Upper lobe of left lung (tissue), 6 donors: ENCODE measurements around the gene ABCG1. TPM values are rescaled to one million over a fixed set of nuclear protein-coding genes. Genes with fewer than 3 reads are reported as not detected.

ENCODE experiments used
- ATAC-seq, 2 donors: fragments of 200-7000 bp; cut with Tn5 transposase; one replicate each; pipeline ENCODE4 v1.9.1; 2022; ENCODE audit warnings: mild to moderate bottlenecking in 2 of 2, moderate library complexity in 2 of 2; ENCODE audit not compliant: low FRiP score in 2 of 2
- DNase-seq, 2 donors: peaks; one replicate each; pipeline ENCODE4 v3.0.0-alpha.2; 2019 to 2020
- H3K27ac ChIP-seq, 4 donors: fragments of 200-600 bp; sonication (generic); one replicate each; pipeline ENCODE4 v1.5.1; 2016 to 2019
- H3K27me3 ChIP-seq, 4 donors: fragments of 200-600 bp; sonication (generic); one replicate each; pipeline ENCODE4 v1.5.1; 2017 to 2019
- H3K36me3 ChIP-seq, 4 donors: fragments of 200-600 bp; sonication (generic); one replicate each; pipeline ENCODE4 v1.5.1; 2016 to 2019
- H3K4me1 ChIP-seq, 4 donors: fragments of 200-600 bp; sonication (generic); one replicate each; pipeline ENCODE4 v1.5.1; 2018 to 2019
- H3K4me3 ChIP-seq, 4 donors: fragments of 200-600 bp; sonication (generic); one replicate each; pipeline ENCODE4 v1.5.1; 2017 to 2019; ENCODE audit warnings: mild to moderate bottlenecking in 2 of 4, moderate library complexity in 1 of 4
- H3K9me3 ChIP-seq, 4 donors: fragments of 200-600 bp; sonication (generic); one replicate each; pipeline ENCODE4 v1.5.1; 2018 to 2019
- CTCF ChIP-seq, 6 experiments: fragments of 450-650 bp in 4 of 6; fragments of 200-600 bp in 2 of 6; sonication (generic) in 2 of 6; IDR thresholded peaks; one replicate each; pipeline ENCODE4 v1.5.1; 2016 to 2019; ENCODE audit warnings: antibody characterized with exemption in 6 of 6
- EP300 ChIP-seq, 4 donors: sonication (generic); formaldehyde crosslinking; IDR thresholded peaks; one replicate each; pipeline ENCODE4 v1.5.1; 2017; ENCODE audit warnings: antibody characterized with exemption in 4 of 4, control low read depth in 2 of 4
- POLR2A ChIP-seq, 4 donors: fragments of 450-650 bp; IDR thresholded peaks; one replicate each; pipeline ENCODE4 v1.5.1; 2016 to 2017; ENCODE audit warnings: antibody characterized with exemption in 4 of 4, mild to moderate bottlenecking in 2 of 4
- POLR2AphosphoS5 ChIP-seq, 2 donors: sonication (generic); formaldehyde crosslinking; IDR thresholded peaks; one replicate each; pipeline ENCODE4 v1.5.1; 2017; ENCODE audit warnings: antibody characterized with exemption in 2 of 2
- WGBS, 2 donors: methylation state at CpG; one replicate each; pipeline ENCODE4 v1.1.5; 2017 to 2018; 5-methylcytosine and 5-hydroxymethylcytosine counted together
- total RNA-seq, 6 donors: library from RNA; depleted of rRNA in 4 of 6; stranded (reverse); fragments of >200 nt in 4 of 6; gene quantifications; one replicate each; pipeline versions ENCODE4 v1.1.0 to v1.2.1, GENCODE V29; 2016 to 2021
- donor health status: DM: no; HTN: no; CAD: no; lungs with moderate emphysema.
- donor health status: DM: no; HTN: yes; CAD: no; lungs with severe emphysema.

The ABCG1 gene
- total RNA-seq, 6 donors from 2014 or later, result 56.7 to 130 (median 79.8) TPM

- Histone ChIP-seq H3K9me3 (no peaks in the 10 kb centered on the region), H3K4me3 (no peak overlapping the region), H3K4me1 (peaks cover 57 to 75% (median 60%) of the 10 kb centered on the region in 4 donors), H3K36me3 (no peaks in the 10 kb centered on the region), H3K27ac (peak overlapping the region; percentile 72 to 81 (median 79)), H3K27me3 (no peaks in the 10 kb centered on the region)
- DNase-seq (no peak), ATAC-seq (no peak)
- 84 to 87% methylated on average over 8 to 13 of the region's 13 CpGs for WGBS, 2 donors
- TF ChIP-seq POLR2AphosphoS5 (IDR thresholded peaks at IDR 0.05), result no peak
- no peak for TF ChIP-seq POLR2A (IDR thresholded peaks at IDR 0.05)
- no peak for TF ChIP-seq CTCF (IDR thresholded peaks at IDR 0.05)
- TF ChIP-seq EP300 (IDR thresholded peaks at IDR 0.05), result no peak
Measured at GRCh38 chr21:42264245-42265195, 45.6 kb downstream of the ABCG1 start.

GRCh38 chr21:42265231-42265812, 46.4 kb downstream of the ABCG1 start:
- 87 to 95% methylated on average over 9 to 12 of the region's 12 CpGs for WGBS, 2 donors
- Histone ChIP-seq H3K4me3 (no peak overlapping the region), H3K9me3 (no peaks in the 10 kb centered on the region), H3K4me1 (peaks cover 54 to 69% (median 61%) of the 10 kb centered on the region in 4 donors), H3K27ac (peak overlapping the region in 1 of 4 donors; percentile 79), H3K36me3 (no peaks in the 10 kb centered on the region), H3K27me3 (no peaks in the 10 kb centered on the region)
- TF ChIP-seq CTCF (IDR thresholded peaks at IDR 0.05) (no peak), POLR2A (IDR thresholded peaks at IDR 0.05) (no peak), POLR2AphosphoS5 (IDR thresholded peaks at IDR 0.05) (no peak), EP300 (IDR thresholded peaks at IDR 0.05) (no peak)
- DNase-seq, result no peak
- ATAC-seq, result peak in 1 of 2 donors; percentile 51

- Histone ChIP-seq H3K9me3 (no peaks in the 10 kb centered on the region), H3K4me3 (no peak overlapping the region), H3K27ac (no peak overlapping the region), H3K4me1 (peaks cover 39 to 52% (median 49%) of the 10 kb centered on the region in 4 donors), H3K36me3 (no peaks in the 10 kb centered on the region), H3K27me3 (no peaks in the 10 kb centered on the region)
- WGBS, 2 donors, result 78 to 82% methylated on average over 7 of the region's 7 CpGs
- no peak for TF ChIP-seq CTCF (IDR thresholded peaks at IDR 0.05)
- no peak for TF ChIP-seq EP300 (IDR thresholded peaks at IDR 0.05)
- TF ChIP-seq POLR2AphosphoS5 (IDR thresholded peaks at IDR 0.05), result no peak
- no peak for TF ChIP-seq POLR2A (IDR thresholded peaks at IDR 0.05)
- no peak for DNase-seq
- ATAC-seq, result no peak
Measured at GRCh38 chr21:42266971-42267556, 48.1 kb downstream of the ABCG1 start.

- Histone ChIP-seq H3K4me3 (no peak overlapping the region), H3K27me3 (no peaks in the 10 kb centered on the region), H3K36me3 (peaks cover 0 to 11% (median 4%) of the 10 kb centered on the region in 4 donors), H3K9me3 (no peaks in the 10 kb centered on the region), H3K4me1 (peaks cover 18 to 32% (median 26%) of the 10 kb centered on the region in 4 donors), H3K27ac (peak overlapping the region in 2 of 4 donors; percentile 54 to 66)
- ATAC-seq, result peak in 1 of 2 donors; percentile 35
- 58 to 65% methylated on average over 10 of the region's 10 CpGs for WGBS, 2 donors
- TF ChIP-seq POLR2AphosphoS5 (IDR thresholded peaks at IDR 0.05) (peak; percentile 19 to 32), CTCF (IDR thresholded peaks at IDR 0.05) (no peak)
- DNase-seq, result no peak
Measured at GRCh38 chr21:42269386-42269785, 50.4 kb downstream of the ABCG1 start.
